Measurements from ENCODE around the gene CCM2. TPM values are rescaled to one million over a fixed set of nuclear protein-coding genes. Genes with fewer than 3 reads are reported as not detected.

The CCM2 gene
- total and polyA plus RNA-seq, 8 donors = 23.0 to 50.1 (median 29.9) TPM

DNA sequence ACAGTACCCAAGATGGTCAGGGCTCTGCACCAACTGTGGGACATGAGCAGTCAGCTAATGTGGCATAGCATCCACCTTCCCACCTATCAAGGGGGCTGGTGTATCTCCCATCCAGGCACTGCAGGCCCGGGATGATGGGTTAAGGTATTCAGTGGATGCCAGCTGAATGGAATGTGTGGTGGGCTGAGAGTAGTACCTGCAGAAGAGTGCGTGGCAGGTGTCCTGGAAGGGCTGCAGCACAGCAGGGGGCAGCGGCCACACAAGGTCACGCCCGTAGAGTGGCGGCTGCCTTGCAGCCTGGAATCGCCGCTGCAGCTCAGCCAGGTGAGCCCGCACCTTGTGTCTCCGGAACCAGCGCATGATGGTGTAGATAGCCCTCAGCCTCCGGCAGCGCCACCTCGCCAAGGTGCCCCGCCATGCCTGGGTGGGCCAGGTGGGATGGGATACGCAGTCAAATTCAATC lies 34.5 kb upstream of the CCM2 start:
- peaks cover 0 to 17% of the 10 kb centered on the region in 2 donors for H3K27me3 ChIP-seq
- TF ChIP-seq, protein P1, sequence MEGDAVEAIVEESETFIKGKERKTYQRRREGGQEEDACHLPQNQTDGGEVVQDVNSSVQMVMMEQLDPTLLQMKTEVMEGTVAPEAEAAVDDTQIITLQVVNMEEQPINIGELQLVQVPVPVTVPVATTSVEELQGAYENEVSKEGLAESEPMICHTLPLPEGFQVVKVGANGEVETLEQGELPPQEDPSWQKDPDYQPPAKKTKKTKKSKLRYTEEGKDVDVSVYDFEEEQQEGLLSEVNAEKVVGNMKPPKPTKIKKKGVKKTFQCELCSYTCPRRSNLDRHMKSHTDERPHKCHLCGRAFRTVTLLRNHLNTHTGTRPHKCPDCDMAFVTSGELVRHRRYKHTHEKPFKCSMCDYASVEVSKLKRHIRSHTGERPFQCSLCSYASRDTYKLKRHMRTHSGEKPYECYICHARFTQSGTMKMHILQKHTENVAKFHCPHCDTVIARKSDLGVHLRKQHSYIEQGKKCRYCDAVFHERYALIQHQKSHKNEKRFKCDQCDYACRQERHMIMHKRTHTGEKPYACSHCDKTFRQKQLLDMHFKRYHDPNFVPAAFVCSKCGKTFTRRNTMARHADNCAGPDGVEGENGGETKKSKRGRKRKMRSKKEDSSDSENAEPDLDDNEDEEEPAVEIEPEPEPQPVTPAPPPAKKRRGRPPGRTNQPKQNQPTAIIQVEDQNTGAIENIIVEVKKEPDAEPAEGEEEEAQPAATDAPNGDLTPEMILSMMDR (IDR thresholded peaks at IDR 0.05) = no peak
- peaks cover 0 to 85% of the 10 kb centered on the region in 2 donors for H3K36me3 ChIP-seq
- no peak overlapping the region for H3K4me3 ChIP-seq
- H3K4me1 ChIP-seq = no peaks in the 10 kb centered on the region
- H3K27ac ChIP-seq = no peak overlapping the region
- ATAC-seq (no peak), DNase-seq (no peak)
- intact Hi-C loops (cut with DNase I) = loop anchor here in 1 of 2 donors (10.0 kb wide), 1 partner anchor 169 kb away; no protein-coding TSS in a partner anchor
- H3K9me3 ChIP-seq = no peaks in the 10 kb centered on the region

DNA sequence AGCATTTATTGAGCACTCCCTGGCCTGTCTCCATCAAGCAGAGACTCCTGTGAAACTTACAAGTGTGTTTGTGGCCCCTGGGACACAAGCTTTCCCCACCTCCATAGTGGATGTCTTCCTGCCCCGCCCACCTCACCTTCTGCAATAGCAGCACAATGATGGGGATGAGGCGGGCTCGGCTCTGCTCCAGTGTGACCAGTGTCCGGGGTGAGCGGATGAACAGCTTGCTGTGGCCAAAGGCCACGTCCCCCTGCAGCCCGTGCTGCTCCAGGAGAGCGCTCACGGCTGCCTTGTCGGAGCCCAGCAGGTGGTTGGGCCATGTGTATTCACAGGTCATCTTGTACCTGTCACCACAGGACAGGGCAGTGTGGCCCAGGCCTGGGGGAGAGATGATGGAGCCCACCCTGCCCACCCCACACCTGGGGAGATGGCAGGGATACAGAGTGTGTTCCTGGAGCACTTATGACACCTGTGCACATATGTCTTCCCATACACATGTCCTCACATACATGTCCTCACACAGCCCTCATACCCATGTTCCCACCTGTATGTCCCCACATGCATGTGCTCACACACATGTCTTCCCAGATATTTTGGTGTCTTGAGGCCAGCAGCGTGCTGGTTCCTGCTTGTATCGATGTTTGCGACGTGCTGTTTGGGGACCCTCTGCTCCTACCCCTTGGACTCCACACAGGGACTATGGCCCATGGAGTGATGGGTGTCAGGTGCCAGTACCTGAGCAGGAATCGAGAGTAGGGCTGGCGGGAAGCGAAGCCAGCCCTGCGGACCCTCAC lies 33.9 kb upstream of the CCM2 start:
- H3K27me3 ChIP-seq = peaks cover 0 to 17% of the 10 kb centered on the region in 2 donors
- no peaks in the 10 kb centered on the region for H3K9me3 ChIP-seq
- DNase-seq (peak in 1 of 4 donors; percentile 68), ATAC-seq (no peak)
- H3K36me3 ChIP-seq = peaks cover 0 to 92% of the 10 kb centered on the region in 2 donors
- no peaks in the 10 kb centered on the region for H3K4me1 ChIP-seq
- TF ChIP-seq, protein P1 (IDR thresholded peaks at IDR 0.05) = no peak
- no peak overlapping the region for H3K4me3 ChIP-seq
- H3K27ac ChIP-seq = no peak overlapping the region
- intact Hi-C loops (cut with DNase I) = loop anchor here in 1 of 2 donors (10.0 kb wide), 1 partner anchor 169 kb away; no protein-coding TSS in a partner anchor

DNA sequence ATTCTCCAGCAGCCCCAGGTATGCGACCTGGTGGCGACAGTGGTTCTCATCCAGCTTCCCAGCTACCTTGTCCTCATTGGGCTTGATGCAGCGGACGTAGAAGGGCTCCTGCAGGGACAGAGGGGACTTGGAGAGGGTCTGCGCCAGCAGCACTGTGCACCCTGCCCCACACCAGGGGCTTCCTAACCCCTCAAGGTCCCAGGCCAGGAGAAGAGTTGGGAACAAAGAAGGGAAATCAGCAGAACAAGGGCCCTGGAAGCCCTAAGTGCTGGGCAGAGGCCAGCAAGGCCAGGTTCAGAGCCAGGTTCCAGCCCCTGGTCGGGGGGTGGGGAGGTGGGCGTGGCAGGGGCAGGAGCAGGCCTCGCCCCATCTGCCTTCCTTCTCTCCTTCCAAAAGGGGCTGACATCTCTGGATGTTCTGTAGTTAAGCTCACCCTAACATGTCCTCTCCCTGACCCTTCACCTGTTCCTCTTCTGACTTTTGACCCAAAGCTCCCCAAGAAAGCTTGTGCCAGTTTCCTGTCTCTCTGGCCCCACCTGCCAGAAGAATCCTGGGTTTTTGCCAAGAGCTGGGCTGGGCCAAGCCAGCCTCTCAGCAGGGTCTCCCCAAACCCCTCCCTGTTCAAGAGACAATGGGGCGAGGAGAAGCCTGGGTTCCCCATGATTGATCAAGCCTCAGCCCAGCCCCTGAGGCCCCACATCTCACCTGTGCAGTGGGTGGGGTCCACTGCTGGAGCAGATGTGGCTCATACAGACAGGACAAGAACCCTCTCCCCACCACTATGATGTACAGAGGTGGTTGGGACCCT lies 33.1 kb upstream of the CCM2 start:
- Histone ChIP-seq H3K27ac (no peak overlapping the region), H3K9me3 (no peaks in the 10 kb centered on the region), H3K36me3 (peaks cover 0 to 99% of the 10 kb centered on the region in 2 donors), H3K27me3 (peaks cover 0 to 16% of the 10 kb centered on the region in 2 donors), H3K4me3 (no peak overlapping the region), H3K4me1 (no peaks in the 10 kb centered on the region)
- TF ChIP-seq, protein P1 (IDR thresholded peaks at IDR 0.05) = no peak
- DNase-seq (no peak), ATAC-seq (no peak)
- intact Hi-C loops (cut with DNase I) = loop anchor here in 1 of 2 donors (10.0 kb wide), 1 partner anchor 168 kb away; no protein-coding TSS in a partner anchor

DNA sequence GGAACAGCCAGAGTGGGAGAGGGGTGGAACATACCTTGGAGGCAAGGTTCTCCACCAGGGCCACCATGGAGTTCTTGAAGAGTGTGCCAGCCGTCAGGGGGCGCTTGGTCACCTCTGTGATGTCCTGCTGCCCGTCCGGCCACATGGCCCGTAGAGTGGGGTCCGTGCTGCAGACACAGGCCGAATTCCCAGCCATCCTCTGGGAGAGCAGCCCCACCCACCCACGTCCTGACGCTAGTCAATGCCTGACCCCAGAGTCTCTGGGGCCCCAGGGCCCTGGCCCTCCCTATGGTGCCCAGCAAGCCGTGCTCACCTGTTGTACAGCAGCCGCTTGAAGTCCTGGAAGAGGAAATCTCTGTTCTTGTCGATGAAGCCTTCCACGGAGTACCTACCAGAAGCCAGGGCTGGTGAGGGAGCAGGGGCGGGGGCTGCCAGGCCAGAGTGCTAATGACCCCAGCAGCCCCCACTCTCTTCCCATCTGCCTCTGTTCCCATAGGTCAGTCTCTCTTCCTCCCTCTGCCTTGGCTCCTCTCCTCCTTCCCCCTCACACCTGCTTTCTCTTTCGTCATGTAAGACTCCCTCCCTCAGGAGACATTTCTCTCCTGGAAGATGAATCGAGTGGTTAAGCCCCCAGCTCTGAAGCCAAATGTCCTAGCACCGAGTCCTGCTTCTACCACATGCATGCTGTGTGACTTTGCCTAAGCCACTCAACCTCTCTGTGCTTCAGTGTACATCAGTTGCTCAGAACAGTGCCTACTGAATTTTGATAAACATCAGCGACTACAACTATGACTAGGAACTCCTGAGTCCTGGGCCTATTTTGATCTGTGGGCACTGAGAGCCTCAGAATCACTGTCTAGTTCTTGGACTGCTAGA lies 32.2 kb upstream of the CCM2 start:
- TF ChIP-seq, protein P1 (IDR thresholded peaks at IDR 0.05) = no peak
- Histone ChIP-seq H3K4me1 (no peaks in the 10 kb centered on the region), H3K27ac (no peak overlapping the region), H3K27me3 (peaks cover 0 to 7% of the 10 kb centered on the region in 2 donors), H3K36me3 (peaks cover 0 to 99% of the 10 kb centered on the region in 2 donors), H3K9me3 (no peaks in the 10 kb centered on the region), H3K4me3 (no peak overlapping the region)
- intact Hi-C loops (cut with DNase I) = loop anchor here in 1 of 2 donors (10.0 kb wide), 1 partner anchor 167 kb away; no protein-coding TSS in a partner anchor
- ATAC-seq = peak; percentile 26
- peak in 1 of 4 donors; percentile 79 for DNase-seq
